ENCODE results near the gene MAP2K2.

MAP2K2 gene

DNA sequence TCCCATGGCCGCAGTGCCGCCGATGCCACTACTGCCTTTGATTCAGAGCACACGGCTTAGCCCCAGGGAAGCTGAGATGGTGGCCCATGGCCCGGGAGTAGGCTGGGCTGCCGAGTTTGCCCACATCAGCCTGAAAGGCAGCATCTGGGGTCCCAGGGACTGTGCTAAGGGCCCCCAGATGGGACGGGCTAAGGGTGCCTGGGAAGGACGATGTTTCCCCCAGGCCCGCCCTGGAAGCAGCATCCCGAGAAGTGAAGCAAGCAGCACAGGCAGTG, 22.5 kb downstream of the MAP2K2 start:
- TF ChIP-seq, protein P1, sequence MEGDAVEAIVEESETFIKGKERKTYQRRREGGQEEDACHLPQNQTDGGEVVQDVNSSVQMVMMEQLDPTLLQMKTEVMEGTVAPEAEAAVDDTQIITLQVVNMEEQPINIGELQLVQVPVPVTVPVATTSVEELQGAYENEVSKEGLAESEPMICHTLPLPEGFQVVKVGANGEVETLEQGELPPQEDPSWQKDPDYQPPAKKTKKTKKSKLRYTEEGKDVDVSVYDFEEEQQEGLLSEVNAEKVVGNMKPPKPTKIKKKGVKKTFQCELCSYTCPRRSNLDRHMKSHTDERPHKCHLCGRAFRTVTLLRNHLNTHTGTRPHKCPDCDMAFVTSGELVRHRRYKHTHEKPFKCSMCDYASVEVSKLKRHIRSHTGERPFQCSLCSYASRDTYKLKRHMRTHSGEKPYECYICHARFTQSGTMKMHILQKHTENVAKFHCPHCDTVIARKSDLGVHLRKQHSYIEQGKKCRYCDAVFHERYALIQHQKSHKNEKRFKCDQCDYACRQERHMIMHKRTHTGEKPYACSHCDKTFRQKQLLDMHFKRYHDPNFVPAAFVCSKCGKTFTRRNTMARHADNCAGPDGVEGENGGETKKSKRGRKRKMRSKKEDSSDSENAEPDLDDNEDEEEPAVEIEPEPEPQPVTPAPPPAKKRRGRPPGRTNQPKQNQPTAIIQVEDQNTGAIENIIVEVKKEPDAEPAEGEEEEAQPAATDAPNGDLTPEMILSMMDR (IDR thresholded peaks at IDR 0.05; ENCODE audit: low read depth, low read length) = no peak
- no peak overlapping the region for H3K4me3 ChIP-seq (ENCODE audit: low read depth, low read length)

DNA sequence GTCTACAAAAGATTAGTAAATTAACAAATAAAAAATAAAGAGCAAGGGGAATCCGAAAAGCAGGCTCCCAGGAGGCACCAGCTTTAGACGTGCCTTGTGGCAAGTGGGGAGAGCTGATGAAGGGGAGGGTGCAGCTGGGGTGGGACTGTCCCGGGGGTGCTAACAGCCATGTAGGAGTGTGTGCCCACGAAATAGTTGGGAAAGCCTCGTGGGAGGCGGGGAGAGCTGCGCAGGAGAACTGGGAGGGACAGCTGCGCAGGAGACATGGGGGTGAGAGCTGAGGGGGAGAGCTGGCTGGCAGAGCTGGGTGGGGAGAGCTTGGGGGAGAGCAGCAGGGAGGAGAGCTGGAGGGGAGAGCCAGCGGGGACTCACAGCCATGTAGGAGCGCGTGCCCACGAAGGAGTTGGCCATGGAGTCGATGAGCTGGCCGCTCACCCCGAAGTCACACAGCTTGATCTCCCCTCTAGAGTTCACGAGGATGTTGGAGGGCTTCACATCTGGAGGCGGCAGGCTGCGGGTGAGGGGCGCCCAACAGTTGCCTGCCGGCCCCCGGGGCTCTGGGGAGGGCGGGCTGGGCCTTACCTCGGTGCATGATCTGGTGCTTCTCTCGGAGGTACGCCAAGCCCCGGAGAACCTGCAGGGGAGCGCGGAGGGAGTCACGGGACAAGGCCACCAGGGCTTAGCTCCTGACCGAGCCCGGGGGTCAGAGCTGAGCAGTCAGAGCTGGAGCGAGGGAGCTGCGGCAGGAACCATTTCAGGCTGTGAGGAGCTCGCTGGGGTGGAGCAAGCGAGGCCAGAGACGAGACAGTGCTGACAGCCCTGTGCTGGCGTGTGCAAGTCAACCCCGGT, 23.1 kb downstream of the MAP2K2 start:
- no peak overlapping the region for H3K4me3 ChIP-seq (ENCODE audit: low read depth, low read length)
- TF ChIP-seq, protein P1 (IDR thresholded peaks at IDR 0.05; ENCODE audit: low read depth, low read length) = no peak

DNA sequence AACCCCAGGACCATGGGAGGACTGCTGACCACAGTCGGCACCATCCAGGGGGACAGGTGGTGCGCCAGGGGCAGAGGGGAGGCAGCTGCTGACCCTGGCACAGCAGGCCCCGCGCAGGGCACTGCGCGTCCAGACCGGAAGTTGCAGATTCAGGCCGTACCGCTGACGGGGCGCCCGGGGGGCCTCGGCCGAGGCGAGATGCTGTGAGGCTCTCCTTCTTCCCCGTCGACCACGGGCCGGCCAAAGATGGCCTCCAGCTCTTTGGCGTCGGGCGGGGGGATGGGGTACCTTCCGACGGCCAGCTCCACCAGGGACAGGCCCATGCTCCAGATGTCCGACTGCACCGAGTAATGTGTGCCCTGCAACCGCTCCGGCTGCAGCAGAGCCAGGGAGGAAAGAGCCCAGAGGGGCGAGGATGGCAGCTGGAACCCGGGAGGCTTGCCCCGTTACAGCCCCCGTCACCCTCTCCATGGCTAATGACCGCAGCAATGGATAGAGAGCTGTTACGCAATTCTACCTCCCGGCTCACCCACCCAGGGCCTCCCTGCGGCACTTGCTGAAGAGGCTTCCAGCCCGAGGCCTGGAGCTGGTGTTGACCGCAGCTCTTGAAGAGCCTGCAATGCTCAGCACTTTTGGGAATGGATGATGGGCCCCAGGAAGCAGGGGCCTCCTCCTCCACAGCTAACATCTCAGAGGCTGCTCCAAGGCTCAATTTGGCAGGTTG, 24.7 kb downstream of the MAP2K2 start:
- H3K4me3 ChIP-seq (ENCODE audit: low read depth, low read length) = no peak overlapping the region
- TF ChIP-seq, protein P1 (IDR thresholded peaks at IDR 0.05; ENCODE audit: low read depth, low read length) = no peak

DNA sequence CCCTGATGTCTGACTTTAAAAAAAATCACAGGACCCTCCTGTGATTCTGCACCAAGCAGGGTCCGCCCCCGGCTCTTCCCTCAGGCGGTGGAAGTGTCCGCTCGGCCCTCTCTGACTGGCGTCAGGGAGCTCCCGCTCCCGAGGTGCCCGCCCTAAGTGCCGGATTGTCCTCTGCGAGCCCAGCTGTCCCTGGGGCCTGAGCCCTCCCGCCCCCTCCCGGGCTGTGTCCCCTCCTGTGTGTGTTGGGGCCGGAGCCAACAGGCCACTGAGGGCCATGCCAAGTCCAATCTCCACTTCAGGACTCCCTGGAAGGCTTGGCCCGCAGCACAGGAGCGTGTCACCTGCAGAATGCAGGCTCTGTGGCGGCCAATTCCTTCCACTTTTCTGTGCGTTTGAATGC, 25.4 kb downstream of the MAP2K2 start:
- H3K4me3 ChIP-seq (ENCODE audit: low read depth, low read length) = no peak overlapping the region
- TF ChIP-seq, protein P1 (IDR thresholded peaks at IDR 0.05; ENCODE audit: low read depth, low read length) = no peak

DNA sequence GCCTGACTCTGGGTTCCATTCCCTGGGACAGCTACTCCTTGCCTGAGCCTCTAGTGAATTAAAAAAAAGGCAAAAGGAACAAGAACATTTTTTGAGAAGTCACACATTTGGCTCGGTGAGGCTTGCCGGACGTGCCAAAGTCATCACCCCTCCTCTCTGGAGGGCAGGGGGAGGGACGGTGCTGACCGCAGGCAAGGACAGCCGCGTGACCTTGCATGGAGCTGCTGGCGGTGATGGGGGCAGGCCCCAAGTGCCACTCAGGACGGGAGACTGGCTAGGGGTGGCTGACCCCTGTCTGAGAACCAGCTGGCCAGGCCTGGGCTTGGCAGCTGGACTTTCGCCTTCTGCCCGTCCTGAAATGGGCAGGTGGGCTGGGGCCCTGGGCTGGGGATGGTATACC, 26.4 kb downstream of the MAP2K2 start:
- TF ChIP-seq, protein P1 (IDR thresholded peaks at IDR 0.05; ENCODE audit: low read depth, low read length) = no peak
- H3K4me3 ChIP-seq (ENCODE audit: low read depth, low read length) = no peak overlapping the region

DNA sequence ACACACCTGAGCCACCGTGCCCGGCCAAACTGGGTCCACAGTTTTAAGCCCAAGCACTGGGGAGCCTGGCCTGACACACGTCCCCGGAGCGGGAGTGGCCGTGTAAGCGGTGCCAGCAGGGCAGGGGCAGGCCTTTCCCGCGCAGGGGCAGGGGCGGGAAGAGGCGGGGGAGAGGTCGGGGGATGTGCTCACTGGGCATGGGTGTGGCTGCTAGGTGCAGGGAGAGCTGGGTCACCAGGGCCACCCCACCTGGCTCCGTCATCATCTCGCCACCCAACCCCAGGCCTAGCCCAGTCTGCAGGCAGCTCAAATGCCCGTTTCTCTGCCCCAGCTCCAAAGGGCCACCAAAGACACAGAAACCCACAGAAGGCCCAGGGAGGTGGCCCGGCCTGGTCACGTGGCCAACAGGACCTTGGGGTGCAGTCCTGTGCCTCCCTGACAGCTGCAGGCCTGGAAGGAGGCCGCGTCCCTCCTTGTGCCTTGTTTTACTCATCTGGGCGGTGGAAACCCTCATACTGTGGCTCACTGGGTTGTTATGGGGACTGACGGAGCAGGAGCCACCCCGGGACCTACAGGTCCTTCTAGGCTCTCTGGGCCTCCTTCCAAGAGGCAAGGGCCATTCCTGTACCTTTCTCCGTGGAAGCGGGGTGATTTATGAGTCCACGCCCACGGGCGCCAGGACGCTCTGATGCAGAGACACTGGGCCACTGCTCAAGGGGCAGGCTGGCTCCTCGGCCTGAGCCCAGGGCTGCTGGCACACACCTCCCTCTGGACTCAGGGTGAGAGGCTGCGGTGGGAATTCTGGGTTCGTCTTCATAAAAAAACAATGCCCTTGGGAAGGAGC, 27.7 kb downstream of the MAP2K2 start:
- TF ChIP-seq, protein P1 (IDR thresholded peaks at IDR 0.05; ENCODE audit: low read depth, low read length) = no peak
- no peak overlapping the region for H3K4me3 ChIP-seq (ENCODE audit: low read depth, low read length)

All from WI38 (cell line).